Muscle of leg (tissue), 11 donors: ENCODE data around the gene SETD1B. TPM values are rescaled to one million over a fixed set of nuclear protein-coding genes. Genes with fewer than 3 reads are reported as not detected.
"Not testable (repeated sequence)": the region's sequence is repeated elsewhere in the genome, so short reads cannot be mapped to it uniquely, and the experiment has no call there.

Experiments used
- DNase-seq: peaks from one replicate; pipeline ENCODE4 v3.0.0; 2013
- H3K27ac ChIP-seq: one replicate; pipeline ENCODE4 v1.5.1; 2013; ENCODE audit warnings: mild to moderate bottlenecking, low read length, control low read depth
- H3K27me3 ChIP-seq: one replicate; pipeline ENCODE4 v1.6.1; 2013; ENCODE audit warnings: low read length; ENCODE audit not compliant: control insufficient read depth, insufficient read depth
- H3K36me3 ChIP-seq: one replicate; pipeline ENCODE4 v1.6.1; 2013; ENCODE audit warnings: low read length; ENCODE audit not compliant: control insufficient read depth, insufficient read depth
- H3K4me1 ChIP-seq: one replicate; pipeline ENCODE4 v1.6.1; 2013; ENCODE audit warnings: low read length; ENCODE audit not compliant: control insufficient read depth, insufficient read depth
- H3K4me3 ChIP-seq: one replicate; pipeline ENCODE4 v1.5.1; 2013; ENCODE audit warnings: low read length, control low read depth
- H3K9me3 ChIP-seq: replicated peaks from 2 replicates; pipeline ENCODE4 v1.6.1; 2013; ENCODE audit warnings: low read depth, low read length; ENCODE audit not compliant: control insufficient read depth
- WGBS: methylation state at CpG from one replicate; pipeline ENCODE4 v1.1.5; 2013; ENCODE audit warnings: missing lambda C conversion rate; ENCODE audit not compliant: insufficient coverage; 5-methylcytosine and 5-hydroxymethylcytosine counted together
- polyA plus RNA-seq, 8 donors: library from polyadenylated mRNA; unstranded; fragments of 120-200 nt; gene quantifications; one replicate each; pipeline versions ENCODE4 v1.2.1 to v1.2.3, GENCODE V29; 2013; ENCODE audit warnings: inconsistent platforms in 1 of 8, low replicate concordance in 1 of 8; ENCODE audit not compliant: insufficient read length in 8 of 8, insufficient read depth in 1 of 8
- total RNA-seq: library from RNA; stranded (reverse); fragments of 120-200 nt; gene quantifications from one replicate; pipeline ENCODE4 v1.2.4, GENCODE V29; 2013

SETD1B gene
- total and polyA plus RNA-seq, 9 donors, result 3.6 to 13.4 (median 10.1) TPM

- WGBS, result 44% methylated on average over 11 of the region's 13 CpGs
- Histone ChIP-seq H3K4me1 (peaks cover 32% of the 10 kb centered on the region), H3K36me3 (no peaks in the 10 kb centered on the region), H3K27me3 (peaks cover 8% of the 10 kb centered on the region), H3K27ac (peak overlapping the region; percentile 56), H3K4me3 (no peak overlapping the region), H3K9me3 (no peaks in the 10 kb centered on the region)
- DNase-seq, result no peak
Measured at GRCh38 chr12:121789233-121789781, 14.5 kb upstream of the SETD1B start.

DNA sequence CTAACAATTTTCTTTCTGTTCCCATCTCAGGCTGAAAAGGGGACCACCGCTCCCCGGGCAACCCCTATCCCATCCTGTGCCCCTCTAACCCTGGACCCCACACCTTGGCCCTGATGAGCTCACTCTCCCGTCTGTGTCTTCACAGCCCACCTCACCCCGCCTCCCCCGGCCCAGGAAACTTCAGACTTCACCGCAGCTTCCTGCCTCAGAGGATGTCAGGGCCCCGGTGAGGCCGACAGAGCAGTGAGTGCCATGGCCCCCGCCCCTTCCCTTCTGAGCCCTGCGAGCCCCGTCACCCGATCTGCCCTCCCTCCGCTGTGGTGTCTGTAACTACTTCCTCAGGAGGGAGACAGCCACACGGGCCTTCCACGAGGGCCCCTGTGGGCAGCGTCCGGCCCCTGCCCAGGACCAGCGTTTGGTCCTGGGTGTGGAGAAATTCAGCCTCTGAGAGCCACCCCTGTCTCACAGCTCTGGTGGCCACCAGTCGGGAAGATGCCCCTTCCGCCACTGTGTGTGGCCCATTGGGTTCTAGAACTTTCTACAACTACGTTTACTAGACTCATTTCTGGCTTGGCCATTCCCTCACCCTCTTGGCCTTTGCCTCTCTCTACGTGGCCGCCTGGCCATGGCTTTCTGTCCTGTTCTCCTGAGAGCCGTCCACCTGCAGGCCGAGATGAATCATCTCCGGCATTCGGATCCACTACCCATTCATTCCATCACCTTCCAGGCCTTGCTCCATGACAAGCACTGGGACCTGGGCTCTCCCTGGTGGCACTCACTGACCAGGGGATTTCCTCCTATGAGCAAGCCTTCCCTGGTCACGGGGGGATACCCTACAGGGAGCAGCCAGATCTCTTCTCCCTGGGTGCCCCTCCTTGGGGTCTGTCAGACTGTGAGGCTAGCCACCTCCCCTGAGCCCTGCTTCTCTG is 13.7 kb upstream of the SETD1B start:
- Histone ChIP-seq H3K27ac (peak overlapping the region; percentile 56), H3K4me3 (no peak overlapping the region), H3K4me1 (peaks cover 40% of the 10 kb centered on the region), H3K9me3 (no peaks in the 10 kb centered on the region), H3K27me3 (peaks cover 8% of the 10 kb centered on the region), H3K36me3 (peaks cover 1% of the 10 kb centered on the region)
- WGBS, result 39% methylated on average over 22 of the region's 28 CpGs
- no peak for DNase-seq

DNA sequence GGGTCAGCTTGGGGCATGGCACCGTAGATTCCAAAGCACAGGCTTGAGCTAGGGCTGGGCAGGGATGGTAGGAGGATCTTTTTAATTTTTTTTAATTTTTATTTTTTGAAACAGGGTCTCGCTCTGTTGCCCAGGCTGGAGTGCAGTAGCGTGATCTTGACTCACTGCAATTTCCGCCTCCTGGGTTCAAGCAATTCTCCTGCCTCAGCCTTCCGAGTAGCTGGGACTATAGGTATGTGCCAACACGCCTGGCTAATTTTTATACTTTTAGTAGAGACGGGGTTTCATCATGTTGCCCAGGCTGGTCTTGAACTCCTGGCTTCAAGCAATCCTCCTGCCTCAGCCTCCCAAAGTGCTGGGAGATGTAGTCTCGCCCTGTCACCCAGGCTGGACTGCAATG is 13.0 kb upstream of the SETD1B start:
- H3K27me3 ChIP-seq, H3K27ac ChIP-seq, H3K4me3 ChIP-seq, H3K9me3 ChIP-seq, H3K36me3 ChIP-seq, DNase-seq: not testable (repeated sequence)
- peaks cover 47% of the 10 kb centered on the region for H3K4me1 ChIP-seq
- 91% methylated on average over 6 of the region's 8 CpGs for WGBS

- WGBS, result 74% methylated on average over 8 of the region's 14 CpGs
- H3K27ac ChIP-seq, result no peak overlapping the region
Measured at GRCh38 chr12:121791671-121792551, 11.9 kb upstream of the SETD1B start.

DNA sequence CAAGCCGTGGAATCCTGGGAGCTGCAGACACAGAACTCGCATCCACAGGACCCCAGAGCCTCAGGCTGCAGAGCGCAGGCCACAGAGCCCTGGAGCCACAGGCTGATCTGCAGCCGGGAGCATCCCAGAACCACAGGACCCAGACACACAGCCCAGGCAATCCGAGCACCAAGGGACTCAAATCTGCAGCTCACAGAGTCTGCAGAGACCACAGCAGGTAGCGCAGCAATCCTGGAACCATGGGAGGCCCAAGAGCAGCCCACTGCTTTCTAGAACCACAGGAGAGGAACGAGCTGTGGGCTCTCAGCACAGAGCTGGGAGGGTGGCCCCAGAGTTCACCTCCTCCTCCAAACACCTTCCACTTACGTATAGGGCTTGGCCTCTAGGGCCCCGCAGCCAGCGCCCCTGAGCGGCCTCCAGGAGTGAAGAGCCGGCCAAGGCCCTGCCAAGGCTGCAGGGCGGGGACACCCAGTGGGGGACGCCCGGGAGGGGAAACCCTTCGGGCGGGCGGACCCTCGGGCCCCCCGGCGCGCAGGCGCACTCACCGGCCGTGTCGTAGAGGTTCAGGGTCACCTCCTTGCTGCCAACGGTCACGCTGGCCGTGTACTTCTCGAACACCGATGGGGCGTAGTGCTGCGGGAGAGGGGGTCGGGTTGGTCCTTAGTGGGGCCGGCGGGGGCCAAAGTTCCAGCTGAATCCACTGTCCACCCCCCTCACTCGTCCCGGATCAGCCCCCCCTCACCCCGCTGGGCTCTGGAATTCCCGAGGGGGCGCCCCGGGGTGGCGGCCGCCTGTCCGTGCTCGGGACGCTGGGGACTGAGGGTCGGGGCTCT is 11.0 kb upstream of the SETD1B start:
- H3K4me1 ChIP-seq, result peaks cover 67% of the 10 kb centered on the region
- peak overlapping the region; percentile 28 for H3K4me3 ChIP-seq
- peaks cover 16% of the 10 kb centered on the region for H3K36me3 ChIP-seq
- H3K27ac ChIP-seq, result no peak overlapping the region
- H3K27me3 ChIP-seq, result peaks cover 8% of the 10 kb centered on the region
- WGBS, result 19% methylated on average over 40 of the region's 48 CpGs
- H3K9me3 ChIP-seq, result no peaks in the 10 kb centered on the region
- no peak for DNase-seq

More at GRCh38 chr12:121791671-121792551, 11.9 kb upstream of the SETD1B start:
- no peaks in the 10 kb centered on the region for H3K9me3 ChIP-seq
- peaks cover 58% of the 10 kb centered on the region for H3K4me1 ChIP-seq
- peaks cover 8% of the 10 kb centered on the region for H3K27me3 ChIP-seq
- no peak overlapping the region for H3K4me3 ChIP-seq
- H3K36me3 ChIP-seq, result peaks cover 16% of the 10 kb centered on the region
- DNase-seq, result no peak

GRCh38 chr12:121793440-121793837 is 10.4 kb upstream of the SETD1B start, which contains the start of gene RHOF:
RHOF (minus strand) TSS chr12:121793688; CDS start chr12:121793633, 55 bp downstream.
- WGBS, result under 1% methylated on average over 34 of the region's 36 CpGs
- Histone ChIP-seq H3K4me3 (peak within 1 kb of the TSS; percentile 47), H3K27me3 (peaks cover 8% of the 10 kb centered on the region), H3K4me1 (peaks cover 73% of the 10 kb centered on the region), H3K9me3 (no peaks in the 10 kb centered on the region), H3K27ac (peak within 1 kb of the TSS; percentile 77), H3K36me3 (peaks cover 20% of the 10 kb centered on the region)
- DNase-seq, result no peak

GRCh38 chr12:121793838-121794533 is 9.8 kb upstream of the SETD1B start:
- DNase-seq, result peak; percentile 95
- Histone ChIP-seq H3K27me3 (peaks cover 8% of the 10 kb centered on the region), H3K27ac (peak overlapping the region; percentile 77), H3K4me1 (peaks cover 75% of the 10 kb centered on the region), H3K36me3 (peaks cover 25% of the 10 kb centered on the region), H3K9me3 (no peaks in the 10 kb centered on the region), H3K4me3 (peak overlapping the region; percentile 47)
- WGBS, result 0% methylated on average over 47 of the region's 59 CpGs

DNA sequence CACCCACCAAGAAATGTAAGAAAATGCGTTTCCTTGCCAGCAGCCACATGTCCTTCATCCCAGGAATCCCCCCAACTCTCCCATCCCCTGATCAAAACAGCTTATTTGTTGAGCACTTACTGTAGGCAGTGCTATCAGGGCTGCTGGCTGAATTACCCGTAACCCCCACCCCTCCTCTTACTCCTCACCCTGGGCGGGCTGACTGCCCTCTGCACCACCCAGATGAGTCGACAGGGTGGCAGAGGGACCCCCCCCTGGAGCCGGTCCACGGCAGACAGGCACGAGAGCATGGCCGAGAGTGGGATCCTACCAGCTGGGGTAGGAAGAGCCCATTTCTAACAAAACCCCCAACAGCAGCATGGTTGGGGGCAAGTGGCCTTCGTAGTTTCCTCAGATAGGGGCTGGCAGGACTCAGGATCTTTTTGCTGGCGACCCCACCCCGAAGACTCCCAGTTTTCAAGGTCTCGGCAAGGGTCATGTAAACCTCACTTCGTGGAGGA is 9.2 kb upstream of the SETD1B start:
- peaks cover 8% of the 10 kb centered on the region for H3K27me3 ChIP-seq
- no peaks in the 10 kb centered on the region for H3K9me3 ChIP-seq
- H3K4me3 ChIP-seq, result peak overlapping the region; percentile 3
- peak overlapping the region; percentile 77 for H3K27ac ChIP-seq
- H3K36me3 ChIP-seq, result peaks cover 25% of the 10 kb centered on the region
- 0% methylated on average over 9 of the region's 13 CpGs for WGBS
- peaks cover 77% of the 10 kb centered on the region for H3K4me1 ChIP-seq
- DNase-seq, result no peak
